Islet precursor cell (in vitro differentiated cells): Measurements from ENCODE around the gene PSMB5.

Experiments
- DNase-seq: peaks from one replicate; pipeline ENCODE4 v3.0.0-alpha.2; 2018

PSMB5 gene

GRCh38 chr14:22985894-22986507, 48.7 kb downstream of the PSMB5 start:
- no peak for DNase-seq

- no peak for DNase-seq
Observed at GRCh38 chr14:22984959-22985658, 49.6 kb downstream of the PSMB5 start.

GRCh38 chr14:22982477-22983245, 52.0 kb downstream of the PSMB5 start, which contains the start of gene AJUBA:
AJUBA (minus strand) TSS chr14:22982551; CDS start chr14:22982266, 285 bp downstream.
- DNase-seq: peak; percentile 96

- DNase-seq: no peak
Observed at GRCh38 chr14:22981876-22982476, 52.7 kb downstream of the PSMB5 start.

- DNase-seq: peak; percentile 70
Observed at GRCh38 chr14:22981090-22981875, 53.4 kb downstream of the PSMB5 start.

GRCh38 chr14:22980672-22981089, 54.0 kb downstream of the PSMB5 start:
- DNase-seq: peak; percentile 84

GRCh38 chr14:22979748-22980392, 54.8 kb downstream of the PSMB5 start:
- DNase-seq: no peak

GRCh38 chr14:22978981-22979671, 55.6 kb downstream of the PSMB5 start:
- DNase-seq: no peak

GRCh38 chr14:22978487-22978837, 56.2 kb downstream of the PSMB5 start:
- DNase-seq: no peak

GRCh38 chr14:22977684-22978486, 56.8 kb downstream of the PSMB5 start:
- DNase-seq: peak; percentile 98

- DNase-seq: no peak
Observed at GRCh38 chr14:22977434-22977683, 57.3 kb downstream of the PSMB5 start.

- no peak for DNase-seq
Observed at GRCh38 chr14:22976620-22977433, 57.9 kb downstream of the PSMB5 start.
